KBM-7 (cell line): ENCODE data around the gene MAGI2.
A peak's percentile ranks its signal among the peaks of the same experiment; 100 is the strongest.

Experiments used
- DNase-seq: peaks from one replicate; pipeline ENCODE4 v3.0.0-alpha.2; 2015
- in situ Hi-C: fragments of 300-500 bp; cut with MboI; formaldehyde crosslinking; loops from 2 replicates; pipeline ENCODE4 v1.14.3; 2020; ENCODE audit warnings: low sequenced_read_pairs, low pct_unique_long_range_greater_than_20kb, mixed read lengths

Gene MAGI2

GRCh38 chr7:79329464-79329863, 124.0 kb downstream of the MAGI2 start:
- in situ Hi-C loops: no loop called here

DNA sequence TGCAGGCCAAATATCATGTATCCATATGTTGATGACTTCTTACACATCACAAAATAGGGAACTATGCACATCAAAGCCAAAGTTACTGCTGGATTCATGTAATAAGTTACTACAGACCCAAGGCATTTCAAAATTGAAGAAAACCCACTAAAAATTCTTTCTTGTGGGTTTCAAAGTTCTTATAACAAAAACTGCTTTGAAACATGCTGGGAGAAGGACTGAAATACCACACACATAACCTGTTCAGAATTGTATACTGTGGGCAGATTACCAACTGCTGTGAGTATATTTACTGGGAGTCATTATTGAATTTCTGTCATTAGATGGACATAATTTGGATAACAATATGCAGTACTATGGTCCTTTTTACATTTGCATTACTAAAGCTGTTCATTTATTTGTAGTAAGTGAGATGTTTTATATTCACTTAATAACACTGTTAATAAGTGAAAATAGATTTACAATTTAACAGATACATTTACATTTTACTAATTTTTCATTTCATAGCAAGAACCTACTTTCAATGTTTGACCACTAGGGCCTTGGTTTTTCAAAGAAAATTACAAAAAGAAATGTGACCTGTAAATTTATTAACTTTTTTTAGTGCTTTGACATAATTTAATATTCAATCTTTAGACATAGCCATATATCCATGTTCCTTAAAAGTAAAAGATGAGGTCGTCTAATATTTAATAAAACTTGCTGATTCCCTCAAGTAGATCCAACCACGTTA, 132.6 kb downstream of the MAGI2 start:
- no peak for DNase-seq
- in situ Hi-C loops: no loop called here

More at GRCh38 chr7:79329464-79329863, 124.0 kb downstream of the MAGI2 start:
- no peak for DNase-seq

DNA sequence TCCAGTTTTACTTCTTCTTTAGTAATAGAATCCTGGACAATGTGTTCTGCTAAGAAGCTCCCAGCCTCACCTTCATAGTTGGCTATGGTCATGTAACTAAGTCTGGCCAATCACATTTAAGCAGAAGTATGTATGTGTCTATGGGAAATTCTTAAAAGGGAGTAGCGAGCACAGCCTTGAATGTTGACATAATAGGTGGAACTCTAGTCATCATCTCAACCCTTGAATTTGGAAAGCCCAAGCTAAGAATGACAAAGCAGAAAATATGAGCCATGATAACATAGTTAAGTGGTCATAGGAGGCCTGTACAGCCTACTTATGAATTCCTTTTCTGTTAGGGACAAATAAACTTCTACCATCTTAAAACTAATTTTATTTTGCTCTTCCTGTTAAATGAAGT, 134.1 kb downstream of the MAGI2 start:
- DNase-seq: no peak
- in situ Hi-C loops: no loop called here

- DNase-seq: no peak
- in situ Hi-C loops: no loop called here
Observed at GRCh38 chr7:79317728-79318127, 135.7 kb downstream of the MAGI2 start.

DNA sequence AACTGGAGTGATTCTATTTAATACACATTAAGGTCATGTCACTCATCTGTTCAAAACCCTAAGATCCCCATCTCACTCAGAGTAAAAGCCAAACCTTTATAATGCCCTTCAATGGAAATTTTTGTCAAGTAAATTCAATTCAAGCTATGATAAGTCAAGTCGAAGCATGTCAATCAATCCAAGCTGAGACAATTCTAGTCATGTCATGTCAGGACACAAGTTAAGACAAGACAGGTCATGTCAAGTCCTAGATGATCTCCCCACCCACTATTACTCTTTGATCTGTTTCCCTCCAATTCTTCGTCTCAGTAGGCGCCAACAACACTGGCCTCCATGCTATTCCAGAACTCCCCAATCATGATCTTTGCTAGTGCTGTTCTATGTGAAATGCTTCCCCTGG, 141.4 kb downstream of the MAGI2 start:
- no peak for DNase-seq
- in situ Hi-C loops: no loop called here

GRCh38 chr7:79308192-79308591, 145.3 kb downstream of the MAGI2 start:
- in situ Hi-C loops: no loop called here
- DNase-seq: no peak

GRCh38 chr7:79307376-79307775, 146.1 kb downstream of the MAGI2 start:
- in situ Hi-C loops: no loop called here
- no peak for DNase-seq

DNA sequence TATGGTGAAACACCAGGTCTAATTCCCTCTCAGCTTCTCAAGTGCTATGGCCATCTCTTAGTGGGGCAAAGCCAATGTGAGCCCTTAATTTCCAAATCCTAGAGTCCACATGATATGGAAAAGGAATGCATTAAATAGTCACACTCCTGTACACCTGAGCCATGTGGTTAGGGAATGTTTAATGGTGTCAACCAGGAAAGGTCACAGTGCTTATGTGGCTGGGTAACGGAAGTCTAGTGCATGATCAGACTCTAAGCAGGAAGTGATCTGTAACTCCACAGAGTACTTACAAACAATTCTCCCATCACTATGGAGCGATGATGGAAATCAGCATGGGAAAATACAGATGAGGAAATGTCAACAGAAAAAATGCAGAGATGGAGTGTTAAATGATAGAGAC, 148.8 kb downstream of the MAGI2 start:
- no peak for DNase-seq
- in situ Hi-C loops: no loop called here

- no peak for DNase-seq
- in situ Hi-C loops: no loop called here
Observed at GRCh38 chr7:79302293-79302692, 151.2 kb downstream of the MAGI2 start.

- in situ Hi-C loops: no loop called here
Observed at GRCh38 chr7:79301419-79301818, 152.0 kb downstream of the MAGI2 start.

DNA sequence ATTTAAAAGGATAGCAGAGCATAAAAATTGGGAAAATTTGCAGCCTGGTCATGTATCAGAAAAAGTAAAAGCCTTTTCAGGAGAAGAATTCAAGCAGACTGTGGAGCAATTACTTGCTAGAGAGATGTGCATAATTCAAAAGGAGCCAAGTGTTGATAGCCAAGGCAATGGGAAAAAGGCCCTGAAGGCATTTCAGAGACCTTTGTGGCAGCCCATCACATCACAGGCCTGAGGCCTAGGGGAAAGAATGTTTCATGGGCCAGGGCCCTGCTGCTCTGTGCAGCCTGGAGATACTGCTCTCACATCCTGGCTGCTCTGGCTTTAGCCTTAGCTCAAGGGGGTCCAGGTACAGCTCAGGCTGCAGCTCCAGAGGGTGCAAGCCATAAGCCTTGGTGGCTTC, 152.9 kb downstream of the MAGI2 start:
- in situ Hi-C loops: no loop called here
- DNase-seq: no peak

More at GRCh38 chr7:79301419-79301818, 152.0 kb downstream of the MAGI2 start:
- no peak for DNase-seq

DNA sequence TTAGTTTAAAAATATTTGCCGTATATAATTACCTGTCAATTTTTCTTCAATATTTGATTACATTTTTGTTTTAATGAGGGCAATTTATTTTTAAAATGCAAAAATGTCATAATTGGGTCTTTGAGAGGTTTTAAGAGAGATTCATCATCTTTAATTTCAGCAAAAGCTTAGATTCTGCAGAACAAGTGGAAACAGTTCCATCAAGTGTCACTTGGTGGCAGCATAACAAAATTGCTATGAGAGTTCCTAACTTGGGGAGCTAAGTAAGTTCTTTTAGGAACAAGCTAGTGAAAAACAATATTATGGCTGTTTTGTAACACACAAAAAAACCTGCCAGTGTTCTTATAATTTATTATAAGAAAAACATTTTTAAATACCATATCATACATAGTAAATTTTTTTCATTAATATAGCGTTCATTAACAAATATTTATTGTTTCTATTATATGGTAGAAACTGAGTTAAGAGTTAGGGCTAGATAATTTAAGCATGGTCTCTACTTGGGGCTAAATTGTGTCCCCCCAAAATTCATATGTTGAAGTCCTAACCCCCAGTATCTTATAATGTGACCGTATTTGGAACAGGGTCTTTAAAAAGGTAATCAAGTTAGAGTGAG, 155.2 kb downstream of the MAGI2 start:
- peak; percentile 32 for DNase-seq
- in situ Hi-C loops: no loop called here

DNA sequence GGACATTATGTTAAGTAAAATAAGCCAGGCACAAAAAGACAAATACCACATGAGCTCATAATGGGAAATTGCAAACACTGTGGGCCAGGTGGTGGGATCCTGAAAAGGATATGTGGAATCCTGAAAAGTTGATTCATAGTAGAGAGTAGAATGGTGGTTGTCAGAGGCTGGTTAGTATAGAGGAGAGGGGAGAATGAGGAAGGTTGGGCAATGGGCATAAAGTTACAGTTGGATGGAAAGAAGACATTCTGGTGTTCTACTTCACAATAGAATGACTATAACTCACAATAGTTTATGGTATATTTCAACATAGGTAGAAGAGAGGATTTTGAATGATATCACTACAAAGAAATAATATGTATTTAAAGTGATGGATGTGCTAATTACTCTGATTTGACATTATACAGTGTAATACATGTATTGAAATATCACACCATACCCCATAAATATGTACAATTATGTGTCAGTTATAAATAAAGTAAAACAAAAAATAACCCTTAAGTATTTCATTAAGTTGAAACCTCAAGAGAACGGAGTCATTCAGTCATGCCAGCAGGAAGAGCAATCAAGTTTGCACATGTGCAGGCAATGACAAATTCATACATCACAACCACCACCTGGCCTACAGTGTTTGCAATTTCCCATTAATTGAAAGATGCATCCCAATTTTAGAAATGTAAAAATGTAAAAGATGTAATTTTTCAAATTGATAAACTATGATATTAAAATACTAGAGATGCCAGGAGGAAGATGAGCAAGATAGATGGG, 156.7 kb downstream of the MAGI2 start:
- no peak for DNase-seq
- in situ Hi-C loops: no loop called here

- no peak for DNase-seq
- in situ Hi-C loops: no loop called here
Observed at GRCh38 chr7:79293655-79294142, 159.8 kb downstream of the MAGI2 start.

DNA sequence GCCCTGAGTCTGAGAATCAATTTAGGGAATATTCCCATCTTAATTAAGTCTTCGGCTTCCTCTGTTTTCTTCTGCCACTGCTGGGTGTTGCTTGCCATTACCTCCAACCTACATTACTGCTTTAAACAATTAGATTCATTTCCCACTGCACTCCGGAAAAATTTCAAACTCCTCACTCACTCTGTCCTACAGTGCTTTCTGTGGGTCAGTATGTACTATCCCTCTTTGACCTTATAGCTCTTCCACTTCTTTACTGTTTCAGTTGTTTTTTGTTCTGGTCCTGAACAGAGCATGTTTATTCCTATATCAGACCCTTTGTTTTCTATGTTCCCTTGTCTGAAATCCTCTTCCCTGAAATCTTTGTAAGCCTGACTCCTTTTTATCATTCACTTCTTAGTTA, 160.6 kb downstream of the MAGI2 start:
- in situ Hi-C loops: no loop called here
- DNase-seq: no peak

DNA sequence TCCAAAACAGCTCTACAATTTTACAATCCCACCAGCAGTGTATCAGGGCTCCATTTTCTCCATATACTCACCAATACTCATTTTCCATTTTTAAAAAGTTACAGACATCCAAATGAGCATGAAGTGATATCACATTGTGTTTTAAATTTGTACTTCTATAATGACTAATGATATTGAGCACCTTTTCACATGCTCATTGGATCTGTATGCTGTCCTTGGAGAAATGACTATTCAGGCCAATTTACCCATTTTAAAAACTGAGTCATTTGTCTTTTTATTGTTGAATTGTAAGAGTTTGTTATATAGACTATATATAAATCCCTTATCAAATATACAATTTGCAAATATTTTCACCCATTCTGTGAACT, 162.0 kb downstream of the MAGI2 start:
- in situ Hi-C loops: no loop called here
- no peak for DNase-seq

DNA sequence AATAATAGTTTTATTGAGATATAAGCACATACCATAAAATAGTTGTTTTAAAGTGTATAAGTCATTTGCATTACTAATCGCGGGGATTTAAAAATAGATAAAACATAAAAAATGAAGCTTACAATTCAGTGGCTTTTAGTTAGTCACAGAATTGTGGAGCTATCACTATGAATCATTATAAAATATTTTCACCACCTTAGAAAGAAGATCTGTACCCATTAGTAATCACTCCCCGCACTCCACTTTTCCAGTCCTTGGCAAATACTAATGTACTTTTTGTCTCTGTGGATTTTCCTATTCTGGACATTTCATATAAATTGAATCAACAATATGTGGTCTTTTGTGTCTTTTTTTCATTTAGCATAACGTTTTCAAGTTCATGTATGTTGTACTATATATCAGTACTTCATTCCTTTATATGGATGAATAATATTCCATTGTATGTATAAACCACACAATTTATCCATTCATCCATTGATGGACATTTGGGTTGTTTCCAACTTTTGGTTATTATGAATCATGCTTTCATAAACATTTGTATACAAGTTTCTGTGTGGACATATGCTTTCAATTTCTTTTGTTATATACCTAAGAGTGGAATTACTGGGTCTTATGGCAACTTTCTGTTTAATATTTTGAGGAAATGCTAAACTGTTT, 162.5 kb downstream of the MAGI2 start:
- DNase-seq: no peak
- in situ Hi-C loops: no loop called here

DNA sequence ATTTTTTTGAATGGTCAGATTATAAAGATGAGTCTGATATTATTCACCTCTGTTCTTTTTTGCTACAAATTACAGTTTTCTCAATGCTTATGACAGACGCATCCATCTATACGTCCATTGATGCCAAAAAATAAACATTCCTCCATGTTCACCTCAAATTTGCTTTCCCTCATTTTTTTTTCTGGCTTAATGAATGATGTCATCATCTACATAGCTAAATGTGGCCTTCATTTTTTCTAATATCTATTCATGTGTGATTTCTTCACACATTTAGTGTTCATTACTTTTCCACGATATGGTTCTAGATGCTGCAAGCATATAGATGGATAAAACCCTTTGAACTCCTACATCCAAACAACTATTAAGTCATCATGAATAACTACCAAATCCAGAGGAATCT, 163.1 kb downstream of the MAGI2 start:
- in situ Hi-C loops: no loop called here
- no peak for DNase-seq

GRCh38 chr7:79288655-79289054, 164.8 kb downstream of the MAGI2 start:
- in situ Hi-C loops: no loop called here
- no peak for DNase-seq

- no peak for DNase-seq
- in situ Hi-C loops: no loop called here
Observed at GRCh38 chr7:79287981-79288380, 165.5 kb downstream of the MAGI2 start.
